KBM-7 (cell line): Measurements from ENCODE around the gene NOC4L.

Experiments
- DNase-seq: peaks from one replicate; pipeline ENCODE4 v3.0.0-alpha.2; 2015
- in situ Hi-C: fragments of 300-500 bp; cut with MboI; formaldehyde crosslinking; loops from 2 replicates; pipeline ENCODE4 v1.14.3; 2020; ENCODE audit warnings: low sequenced_read_pairs, low pct_unique_long_range_greater_than_20kb, mixed read lengths

NOC4L gene

GRCh38 chr12:132153501-132154340 is 9.5 kb downstream of the NOC4L start:
- peak; percentile 83 for DNase-seq
- in situ Hi-C loops: no loop called here

- in situ Hi-C loops: no loop called here
- DNase-seq: no peak
These were observed 10.1 kb downstream of the NOC4L start for GRCh38 chr12:132154341-132154761.

DNA sequence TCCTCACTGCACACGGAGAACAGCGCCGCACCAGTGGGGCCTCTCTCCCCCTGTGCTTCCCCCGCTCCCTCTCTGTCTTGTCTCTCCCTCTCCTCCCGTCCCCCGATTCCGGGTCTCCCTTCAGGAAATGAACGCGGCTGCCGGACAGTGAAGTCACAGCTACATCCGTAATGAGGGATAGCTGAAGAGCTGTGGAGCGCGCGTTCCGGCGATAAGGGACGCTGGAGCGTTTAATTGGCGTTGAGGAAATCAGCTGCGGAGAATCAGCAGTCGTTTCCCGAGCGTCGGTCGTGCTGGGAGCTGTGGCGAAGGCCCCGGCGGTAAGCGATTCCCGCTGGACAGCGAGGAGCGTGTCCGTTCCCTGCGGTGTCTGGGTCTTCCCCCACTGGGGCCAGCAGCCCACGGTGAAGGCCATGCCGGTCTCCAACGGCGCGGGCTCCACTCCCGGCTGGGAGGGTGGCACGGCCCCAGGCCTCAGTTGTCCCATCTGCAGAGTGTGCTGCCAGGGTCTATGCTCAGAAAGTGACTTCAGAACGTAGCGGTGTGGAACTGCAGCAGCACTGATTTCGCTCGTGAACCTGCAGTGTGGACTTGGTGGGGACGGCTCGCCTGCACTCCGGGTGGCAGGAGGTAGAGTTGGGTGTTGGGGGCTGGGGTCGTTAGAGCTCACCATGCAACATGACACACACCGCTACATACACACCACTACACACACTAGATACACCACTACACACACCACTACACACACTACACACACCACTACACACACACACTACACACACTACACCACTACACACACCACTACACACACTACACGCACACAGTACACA is 10.9 kb downstream of the NOC4L start:
- DNase-seq: no peak
- in situ Hi-C loops: no loop called here

GRCh38 chr12:132155771-132156572 is 11.7 kb downstream of the NOC4L start:
- in situ Hi-C loops: no loop called here
- no peak for DNase-seq

GRCh38 chr12:132156573-132157325 is 12.5 kb downstream of the NOC4L start:
- in situ Hi-C loops: no loop called here

DNA sequence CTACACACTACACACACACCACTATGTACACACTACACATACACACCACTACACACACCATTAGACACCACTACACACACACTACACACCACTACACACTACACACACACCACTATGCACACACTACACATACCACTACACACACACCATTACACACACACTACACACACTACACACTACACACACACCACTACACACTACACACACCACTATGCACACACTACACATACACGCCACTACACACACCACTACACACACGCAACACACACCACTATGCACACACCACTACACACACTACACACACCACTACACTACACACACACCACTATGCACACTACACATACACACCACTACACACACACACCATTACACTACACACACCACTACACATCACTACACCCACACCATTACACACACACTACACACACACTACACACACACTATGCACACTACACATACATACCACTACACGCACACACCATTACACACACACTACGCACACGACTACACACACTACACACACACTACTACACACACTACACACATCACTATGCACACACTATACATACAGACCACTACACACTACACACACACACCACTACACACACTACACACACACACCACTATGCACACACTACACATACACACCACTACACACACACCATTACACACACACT is 13.6 kb downstream of the NOC4L start:
- in situ Hi-C loops: no loop called here
- DNase-seq: no peak

More at GRCh38 chr12:132156573-132157325, 12.5 kb downstream of the NOC4L start:
- no peak for DNase-seq

GRCh38 chr12:132158677-132159554 is 14.7 kb downstream of the NOC4L start:
- DNase-seq: no peak
- in situ Hi-C loops: no loop called here

DNA sequence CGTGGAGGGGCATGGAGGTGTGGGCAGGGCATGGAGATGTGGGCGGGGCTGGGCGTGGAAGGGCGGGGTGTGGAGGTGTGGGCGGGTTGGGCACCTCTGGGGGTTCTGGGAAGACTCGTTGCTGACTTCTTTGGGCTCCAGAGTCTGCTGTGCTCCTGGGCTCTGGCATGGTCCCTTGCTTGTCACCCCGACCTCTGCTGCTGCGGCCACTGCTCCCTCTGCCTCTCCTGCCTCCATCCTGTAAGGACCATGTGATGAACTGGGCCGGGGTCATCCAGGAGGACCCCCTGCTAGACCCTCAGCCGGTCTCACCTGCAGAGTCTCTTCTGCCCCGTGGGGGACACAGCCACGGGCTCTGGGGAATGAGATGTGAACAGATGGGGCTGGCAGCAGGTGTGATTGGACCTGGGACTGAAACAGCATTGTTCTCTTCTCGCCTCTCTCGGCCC is 15.3 kb downstream of the NOC4L start:
- no peak for DNase-seq
- in situ Hi-C loops: no loop called here

GRCh38 chr12:132160016-132160415 is 15.8 kb downstream of the NOC4L start:
- in situ Hi-C loops: no loop called here
- DNase-seq: no peak

DNA sequence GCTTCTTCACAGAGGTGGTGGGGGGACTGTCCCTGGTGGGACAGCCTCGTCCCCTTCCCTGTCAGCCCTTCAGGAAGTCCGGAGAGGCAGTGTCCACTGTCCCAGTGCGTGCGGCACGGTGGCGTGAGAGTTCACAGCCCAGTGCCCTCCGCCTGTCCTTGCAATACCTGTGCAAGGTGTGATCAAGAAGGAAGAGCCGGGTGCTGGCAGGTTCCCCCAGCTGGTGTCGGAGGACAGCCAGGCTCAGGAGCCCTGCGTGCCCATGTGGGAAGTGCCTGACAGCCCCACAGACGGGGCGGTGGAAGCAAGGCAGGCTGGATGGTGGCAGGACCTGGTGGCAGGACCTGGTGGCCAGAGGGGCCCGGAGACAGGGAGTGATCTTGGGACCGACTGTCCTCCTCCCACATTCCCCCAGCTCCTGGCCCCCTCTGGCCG is 16.4 kb downstream of the NOC4L start:
- in situ Hi-C loops: no loop called here
- no peak for DNase-seq

DNA sequence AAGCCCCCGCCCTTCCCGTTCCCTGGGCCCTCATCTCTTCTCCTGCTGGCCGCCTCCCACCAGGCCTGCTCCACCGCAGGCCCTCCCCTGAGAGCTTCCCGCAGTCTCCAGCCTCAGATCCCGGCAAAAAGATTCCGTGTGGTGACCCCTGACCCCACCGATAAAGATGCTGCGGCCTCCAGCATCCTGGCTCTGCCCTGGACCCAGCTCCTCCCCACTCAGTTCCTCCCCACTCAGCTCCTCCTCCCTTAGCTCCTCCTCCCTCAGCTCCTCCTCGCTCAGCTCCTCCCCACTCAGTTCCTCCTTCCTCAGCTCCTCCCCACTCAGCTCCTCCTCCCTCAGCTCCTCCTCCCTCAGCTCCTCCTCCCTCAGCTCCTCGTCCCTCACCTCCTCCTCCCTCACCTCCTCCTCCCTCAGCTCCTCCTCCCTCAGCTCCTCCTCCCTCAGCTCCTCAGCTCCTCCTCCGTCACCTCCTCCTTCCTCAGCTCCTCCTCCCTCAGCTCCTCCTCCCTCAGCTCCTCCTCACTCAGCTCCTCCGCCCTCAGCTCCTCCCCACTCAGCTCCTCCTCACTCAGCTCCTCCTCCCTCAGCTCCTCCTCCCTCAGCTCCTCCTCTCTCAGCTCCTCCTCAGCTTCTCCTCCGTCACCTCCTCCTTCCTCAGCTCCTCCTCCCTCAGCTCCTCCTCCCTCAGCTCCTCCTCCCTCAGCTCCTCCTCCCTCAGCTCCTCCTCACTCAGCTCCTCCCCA is 17.0 kb downstream of the NOC4L start:
- DNase-seq: peak; percentile 40
- in situ Hi-C loops: no loop called here

GRCh38 chr12:132161796-132162507 is 17.7 kb downstream of the NOC4L start:
- in situ Hi-C loops: no loop called here
- no peak for DNase-seq

GRCh38 chr12:132162508-132163031 is 18.3 kb downstream of the NOC4L start:
- in situ Hi-C loops: no loop called here
- DNase-seq: peak; percentile 59

GRCh38 chr12:132163041-132163910 is 19.0 kb downstream of the NOC4L start:
- in situ Hi-C loops: no loop called here
- DNase-seq: no peak

GRCh38 chr12:132163911-132164288 is 19.6 kb downstream of the NOC4L start:
- in situ Hi-C loops: no loop called here
- DNase-seq: no peak
